Measurements from ENCODE around the gene HSPH1. TPM values are rescaled to one million over a fixed set of nuclear protein-coding genes. Genes with fewer than 3 reads are reported as not detected.

The HSPH1 gene
- total RNA-seq, 1 experiment from 2014 or later, result 315 TPM

GRCh38 chr13:31201341-31202031, 39.8 kb upstream of the HSPH1 start:
- TF ChIP-seq CTCF (conservative IDR thresholded peaks at IDR 0.05; ENCODE audit: low read depth, low read length) (no peak), EZH2 (IDR thresholded peaks at IDR 0.05; ENCODE audit: borderline replicate concordance, low read depth, low read length, poor library complexity, severe bottlenecking) (no peak)
- ChIA-PET CTCF (interaction anchor here (0.7 kb wide), 1 partner anchor 584 kb away, joined by 3 read pairs; no protein-coding TSS in a partner anchor), POLR2A (ENCODE audit: low non-redundant PET) (no interaction called here)
- DNase-seq (ENCODE audit: low spot score), result peak; percentile 59
- no peak overlapping the region for H3K27ac ChIP-seq (ENCODE audit: low read depth, low read length, poor library complexity, severe bottlenecking)
- peaks cover 21% of the 10 kb centered on the region for H3K4me1 ChIP-seq (ENCODE audit: insufficient read depth, low read length, poor library complexity, severe bottlenecking)
- intact Hi-C loops (cut with micrococcal nuclease; ENCODE audit: unreplicated experiment), result no loop called here
- BruUV-seq (replicated peaks), result TSS peak; percentile 45
- no peaks in the 10 kb centered on the region for H3K9me3 ChIP-seq (ENCODE audit: low read depth, low read length, poor library complexity, severe bottlenecking)
- no peaks in the 10 kb centered on the region for H3K36me3 ChIP-seq (ENCODE audit: insufficient read depth, low read length, poor library complexity, severe bottlenecking)
- H3K4me3 ChIP-seq (ENCODE audit: low read depth, low read length, poor library complexity, severe bottlenecking), result peak overlapping the region; percentile 75
- H3K27me3 ChIP-seq (replicated peaks; ENCODE audit: insufficient read depth, low read depth, low read length, poor library complexity), result no peaks in the 10 kb centered on the region

- peaks cover 21% of the 10 kb centered on the region for H3K4me1 ChIP-seq (ENCODE audit: insufficient read depth, low read length, poor library complexity, severe bottlenecking)
- BruUV-seq (replicated peaks), result no TSS peak
- H3K27me3 ChIP-seq (replicated peaks; ENCODE audit: insufficient read depth, low read depth, low read length, poor library complexity), result no peaks in the 10 kb centered on the region
- TF ChIP-seq CTCF (conservative IDR thresholded peaks at IDR 0.05; ENCODE audit: low read depth, low read length), result no peak
- TF ChIP-seq EZH2 (IDR thresholded peaks at IDR 0.05; ENCODE audit: borderline replicate concordance, low read depth, low read length, poor library complexity, severe bottlenecking), result no peak
- peak overlapping the region; percentile 88 for H3K27ac ChIP-seq (ENCODE audit: low read depth, low read length, poor library complexity, severe bottlenecking)
- DNase-seq (ENCODE audit: low spot score), result peak; percentile 58
- intact Hi-C loops (cut with micrococcal nuclease; ENCODE audit: unreplicated experiment), result no loop called here
- ChIA-PET POLR2A (ENCODE audit: low non-redundant PET) (interaction anchor here (0.6 kb wide), 1 partner anchor 693 kb away, joined by 6 read pairs; no protein-coding TSS in a partner anchor), CTCF (no interaction called here)
- no peaks in the 10 kb centered on the region for H3K9me3 ChIP-seq (ENCODE audit: low read depth, low read length, poor library complexity, severe bottlenecking)
- H3K4me3 ChIP-seq (ENCODE audit: low read depth, low read length, poor library complexity, severe bottlenecking), result peak overlapping the region; percentile 75
- no peaks in the 10 kb centered on the region for H3K36me3 ChIP-seq (ENCODE audit: insufficient read depth, low read length, poor library complexity, severe bottlenecking)
Measured at GRCh38 chr13:31200637-31200971, 38.9 kb upstream of the HSPH1 start.

GRCh38 chr13:31199849-31200636, 38.3 kb upstream of the HSPH1 start, which contains the start of gene B3GLCT:
TSS of gene B3GLCT (plus strand) at chr13:31199975. CDS start at chr13:31200085, 110 bp downstream.
- ChIA-PET POLR2A (ENCODE audit: low non-redundant PET) (no interaction called here), CTCF (no interaction called here)
- TF ChIP-seq EZH2 (IDR thresholded peaks at IDR 0.05; ENCODE audit: borderline replicate concordance, low read depth, low read length, poor library complexity, severe bottlenecking) (no peak), CTCF (conservative IDR thresholded peaks at IDR 0.05; ENCODE audit: low read depth, low read length) (peak; percentile 58)
- no peaks in the 10 kb centered on the region for H3K9me3 ChIP-seq (ENCODE audit: low read depth, low read length, poor library complexity, severe bottlenecking)
- peak within 1 kb of the TSS; percentile 75 for H3K4me3 ChIP-seq (ENCODE audit: low read depth, low read length, poor library complexity, severe bottlenecking)
- H3K36me3 ChIP-seq (ENCODE audit: insufficient read depth, low read length, poor library complexity, severe bottlenecking), result no peaks in the 10 kb centered on the region
- intact Hi-C loops (cut with micrococcal nuclease; ENCODE audit: unreplicated experiment), result no loop called here
- BruUV-seq (replicated peaks), result no TSS peak
- peaks cover 21% of the 10 kb centered on the region for H3K4me1 ChIP-seq (ENCODE audit: insufficient read depth, low read length, poor library complexity, severe bottlenecking)
- peak within 1 kb of the TSS; percentile 88 for H3K27ac ChIP-seq (ENCODE audit: low read depth, low read length, poor library complexity, severe bottlenecking)
- H3K27me3 ChIP-seq (replicated peaks; ENCODE audit: insufficient read depth, low read depth, low read length, poor library complexity), result no peaks in the 10 kb centered on the region
- peak; percentile 86 for DNase-seq (ENCODE audit: low spot score)
